GM21447 (cell line): ENCODE results near the gene USP35.

Source experiments
- ATAC-seq: cut with Tn5 transposase; IDR thresholded peaks from one replicate; pipeline ENCODE4 v1.9.1; 2021; ENCODE audit not compliant: unreplicated experiment

USP35 gene

DNA sequence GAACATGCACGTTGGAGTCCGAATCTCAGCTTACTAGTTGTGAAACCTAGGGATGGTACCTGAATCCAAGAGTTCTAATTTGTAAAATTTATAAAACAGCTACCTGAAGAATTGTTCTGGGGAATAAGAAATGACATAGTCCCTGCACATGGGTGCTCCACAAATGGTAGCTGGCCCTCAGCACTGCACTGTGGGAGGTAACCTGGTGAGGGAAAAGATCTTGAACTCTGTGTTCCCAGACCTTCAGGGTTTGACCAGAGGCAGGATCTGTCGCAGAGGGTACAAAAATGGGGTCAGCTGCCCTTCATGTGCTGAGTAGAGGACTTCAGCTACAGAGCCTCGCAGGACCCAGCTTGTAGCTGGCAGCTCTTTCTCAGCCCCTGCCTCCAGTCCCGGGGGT lies 73.5 kb downstream of the USP35 start:
- no peak for ATAC-seq

DNA sequence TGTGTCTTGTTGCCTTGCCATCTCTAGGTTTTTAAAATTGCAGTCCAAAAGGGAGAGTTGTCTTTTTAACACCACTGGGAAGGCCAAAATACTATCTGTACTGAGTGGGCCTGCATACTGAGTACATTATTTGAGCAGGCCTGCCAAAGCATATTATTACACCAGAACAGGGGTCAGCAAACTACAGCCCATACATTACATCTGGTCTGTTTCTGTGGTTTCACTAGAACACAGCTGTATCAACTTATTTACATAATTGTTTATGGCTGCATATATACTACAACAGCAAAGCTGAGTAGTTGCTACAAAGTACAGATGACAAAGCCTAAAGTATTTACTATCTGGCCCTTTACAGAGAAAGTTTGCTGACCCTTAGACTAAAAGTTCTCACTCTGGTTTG lies 74.0 kb downstream of the USP35 start:
- ATAC-seq: no peak
